HG03175 (cell line): ENCODE results near the gene ICAM5.
A peak's percentile ranks its signal among the peaks of the same experiment; 100 is the strongest.
"Not testable (repeated sequence)": the region's sequence is repeated elsewhere in the genome, so short reads cannot be mapped to it uniquely, and the experiment has no call there.

Source experiments
- ATAC-seq: cut with Tn5 transposase; IDR thresholded peaks from one replicate; pipeline ENCODE4 v1.9.1; 2021; ENCODE audit warnings: mild to moderate bottlenecking, moderate library complexity; ENCODE audit not compliant: unreplicated experiment

ICAM5 gene

GRCh38 chr19:10270180-10270615, 19.6 kb upstream of the ICAM5 start:
- ATAC-seq = peak; percentile 57

GRCh38 chr19:10270616-10271394, 18.9 kb upstream of the ICAM5 start, which contains the start of gene ICAM1:
Gene ICAM1, plus strand, starts transcription at chr19:10271120. Its CDS starts 40 bp downstream, at chr19:10271160.
- peak; percentile 43 for ATAC-seq

DNA sequence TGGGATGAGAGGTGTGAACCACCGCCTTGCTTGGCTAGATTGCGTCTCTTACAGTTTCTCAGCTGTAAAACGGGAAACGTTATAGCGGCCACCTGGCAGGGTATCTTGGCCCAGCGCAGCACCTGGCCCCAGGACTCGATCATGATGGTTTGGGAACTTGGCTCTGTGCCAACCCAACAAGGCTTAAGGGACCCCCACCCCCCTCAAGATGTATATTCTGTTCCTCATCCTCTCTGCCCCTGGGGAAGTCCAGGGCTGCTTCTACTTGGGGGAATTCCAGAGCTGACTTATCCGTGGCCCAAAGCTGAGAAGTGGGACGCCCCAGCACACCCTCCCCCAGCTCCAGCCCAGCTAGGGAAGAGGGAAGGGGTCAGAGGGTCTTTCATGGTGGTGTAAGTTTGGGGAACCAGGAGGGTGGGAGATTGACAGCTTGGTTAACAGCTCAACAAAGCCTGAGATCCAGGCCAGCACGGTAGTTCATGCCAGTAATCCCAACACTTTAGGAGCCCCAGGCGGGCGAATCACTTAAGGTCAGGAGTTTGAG, 18.1 kb upstream of the ICAM5 start:
- ATAC-seq = no peak

- ATAC-seq = no peak
These were observed 15.2 kb upstream of the ICAM5 start for GRCh38 chr19:10274589-10274988.

DNA sequence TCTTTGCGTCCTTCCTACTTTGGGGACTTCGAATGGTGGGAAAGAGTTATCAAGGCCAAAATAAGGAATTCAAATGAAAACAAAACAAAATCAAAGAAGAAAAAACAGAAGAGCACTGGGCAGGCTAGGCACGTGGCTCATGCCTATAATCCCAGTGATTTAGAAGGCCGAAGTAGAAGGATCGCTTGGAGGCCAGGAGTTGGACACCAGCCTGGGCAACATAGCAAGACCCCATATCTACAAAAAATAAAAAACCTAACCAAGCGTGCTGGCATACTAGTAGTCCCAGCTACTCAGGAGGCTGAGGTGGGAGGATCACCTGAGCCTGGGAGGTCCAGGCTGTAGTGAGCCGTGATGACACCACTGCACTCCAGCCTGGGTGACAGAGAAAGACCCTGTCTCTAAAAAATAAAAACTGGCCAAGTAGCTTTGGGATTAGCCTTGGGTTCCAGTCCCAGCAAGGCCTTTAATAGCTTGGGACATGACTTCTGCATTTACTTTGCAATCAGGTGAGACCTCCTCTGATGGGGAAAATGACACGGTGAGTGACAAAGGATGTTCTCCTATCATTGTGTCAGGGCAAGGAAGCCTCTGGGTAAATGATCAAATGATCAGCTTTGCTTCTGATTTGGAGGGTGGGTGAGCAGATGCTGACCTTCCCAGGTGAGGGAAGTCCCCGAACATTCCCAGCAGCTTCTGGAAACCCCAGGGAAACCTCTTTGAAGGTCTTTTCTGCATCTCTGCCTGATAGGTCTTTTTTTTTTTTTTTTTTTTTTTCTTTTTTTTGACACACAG, 11.8 kb upstream of the ICAM5 start:
- no peak for ATAC-seq

DNA sequence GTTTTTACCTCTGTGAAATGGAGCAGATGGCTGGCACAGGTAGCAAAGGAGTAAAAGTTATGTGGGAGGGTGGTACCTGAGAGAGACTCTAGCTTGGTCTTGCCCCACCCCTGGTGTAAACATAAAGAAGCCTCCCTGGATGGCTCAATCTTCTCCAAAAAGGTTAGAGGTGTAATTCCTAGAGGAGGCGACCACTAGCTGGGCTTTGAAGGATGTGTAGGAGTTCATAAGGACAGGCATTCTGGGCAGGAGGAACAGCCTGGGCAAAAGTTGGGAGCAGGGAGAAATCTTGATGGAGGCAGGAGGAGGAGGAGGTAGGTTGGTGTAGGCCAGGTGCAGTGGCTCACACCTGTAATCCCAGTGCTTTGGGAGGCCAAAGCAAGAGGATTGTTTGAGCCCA, 10.8 kb upstream of the ICAM5 start:
- ATAC-seq = no peak

DNA sequence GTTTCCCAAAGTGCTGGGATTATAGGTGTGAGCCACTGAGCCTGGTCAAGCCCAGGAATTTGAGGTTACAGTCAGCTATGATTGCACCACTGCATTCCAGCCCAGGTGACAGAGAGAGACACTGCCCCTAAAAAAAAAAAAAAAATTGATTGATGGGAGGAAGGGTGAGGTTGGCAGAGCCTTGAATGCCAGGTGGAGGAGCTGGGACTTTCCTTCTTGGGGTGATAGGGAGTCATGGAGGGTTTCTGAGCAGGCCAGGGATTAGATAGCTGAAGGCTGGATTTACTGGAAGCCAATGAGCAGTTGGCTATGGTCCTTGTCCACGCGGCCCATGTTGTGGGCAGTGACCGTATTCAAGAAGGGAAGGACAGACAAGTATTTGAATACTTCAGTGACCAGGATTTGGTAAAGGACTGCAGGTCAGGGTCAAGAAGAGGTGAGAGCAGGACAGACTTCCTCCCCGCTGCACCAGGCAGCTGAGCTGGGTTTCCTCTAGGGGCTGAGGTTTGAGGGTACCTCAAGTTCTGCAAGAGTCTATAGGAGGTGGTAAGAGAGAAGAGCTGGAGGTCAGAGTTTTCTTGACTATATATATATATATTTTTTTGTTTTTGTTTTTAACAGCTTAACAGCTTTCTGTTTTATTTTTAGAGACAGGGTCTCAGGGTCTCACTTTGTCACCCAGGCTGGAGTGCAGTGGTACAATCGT, 9.9 kb upstream of the ICAM5 start:
- no peak for ATAC-seq

GRCh38 chr19:10282043-10282442, 7.7 kb upstream of the ICAM5 start:
- not testable (repeated sequence) for ATAC-seq

DNA sequence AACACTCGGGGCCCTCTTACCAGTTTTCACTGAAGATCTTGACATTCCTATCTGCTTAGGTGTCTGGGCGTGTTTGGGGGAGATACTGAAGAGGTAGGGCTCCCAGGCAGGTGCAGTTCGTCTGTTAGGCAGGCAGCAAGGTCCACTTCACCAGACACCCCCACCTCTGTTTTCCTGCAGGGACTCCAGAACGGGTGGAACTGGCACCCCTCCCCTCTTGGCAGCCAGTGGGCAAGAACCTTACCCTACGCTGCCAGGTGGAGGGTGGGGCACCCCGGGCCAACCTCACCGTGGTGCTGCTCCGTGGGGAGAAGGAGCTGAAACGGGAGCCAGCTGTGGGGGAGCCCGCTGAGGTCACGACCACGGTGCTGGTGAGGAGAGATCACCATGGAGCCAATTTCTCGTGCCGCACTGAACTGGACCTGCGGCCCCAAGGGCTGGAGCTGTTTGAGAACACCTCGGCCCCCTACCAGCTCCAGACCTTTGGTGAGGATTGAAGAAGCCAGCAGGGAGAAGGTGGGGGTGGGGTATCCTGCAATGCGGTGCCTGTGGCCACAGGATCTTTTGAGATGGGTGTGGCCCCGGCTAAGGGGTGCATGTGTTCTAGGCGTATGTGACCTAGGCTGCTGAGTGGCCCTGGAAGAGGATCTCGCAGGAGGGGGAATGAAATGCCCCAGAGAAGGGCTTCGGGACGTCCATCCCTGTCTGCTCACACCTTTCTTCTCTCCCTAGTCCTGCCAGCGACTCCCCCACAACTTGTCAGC, 6.3 kb upstream of the ICAM5 start:
- ATAC-seq = no peak

- no peak for ATAC-seq
These were observed 5.4 kb upstream of the ICAM5 start for GRCh38 chr19:10284065-10284959.

DNA sequence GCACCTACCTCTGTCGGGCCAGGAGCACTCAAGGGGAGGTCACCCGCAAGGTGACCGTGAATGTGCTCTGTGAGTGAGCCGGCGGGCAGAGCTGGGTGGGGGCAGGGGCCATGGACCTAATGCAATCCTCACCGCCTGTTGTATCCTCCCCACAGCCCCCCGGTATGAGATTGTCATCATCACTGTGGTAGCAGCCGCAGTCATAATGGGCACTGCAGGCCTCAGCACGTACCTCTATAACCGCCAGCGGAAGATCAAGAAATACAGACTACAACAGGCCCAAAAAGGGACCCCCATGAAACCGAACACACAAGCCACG, 4.8 kb upstream of the ICAM5 start:
- ATAC-seq = no peak

- ATAC-seq = no peak
These were observed 4.4 kb upstream of the ICAM5 start for GRCh38 chr19:10285393-10285792.

DNA sequence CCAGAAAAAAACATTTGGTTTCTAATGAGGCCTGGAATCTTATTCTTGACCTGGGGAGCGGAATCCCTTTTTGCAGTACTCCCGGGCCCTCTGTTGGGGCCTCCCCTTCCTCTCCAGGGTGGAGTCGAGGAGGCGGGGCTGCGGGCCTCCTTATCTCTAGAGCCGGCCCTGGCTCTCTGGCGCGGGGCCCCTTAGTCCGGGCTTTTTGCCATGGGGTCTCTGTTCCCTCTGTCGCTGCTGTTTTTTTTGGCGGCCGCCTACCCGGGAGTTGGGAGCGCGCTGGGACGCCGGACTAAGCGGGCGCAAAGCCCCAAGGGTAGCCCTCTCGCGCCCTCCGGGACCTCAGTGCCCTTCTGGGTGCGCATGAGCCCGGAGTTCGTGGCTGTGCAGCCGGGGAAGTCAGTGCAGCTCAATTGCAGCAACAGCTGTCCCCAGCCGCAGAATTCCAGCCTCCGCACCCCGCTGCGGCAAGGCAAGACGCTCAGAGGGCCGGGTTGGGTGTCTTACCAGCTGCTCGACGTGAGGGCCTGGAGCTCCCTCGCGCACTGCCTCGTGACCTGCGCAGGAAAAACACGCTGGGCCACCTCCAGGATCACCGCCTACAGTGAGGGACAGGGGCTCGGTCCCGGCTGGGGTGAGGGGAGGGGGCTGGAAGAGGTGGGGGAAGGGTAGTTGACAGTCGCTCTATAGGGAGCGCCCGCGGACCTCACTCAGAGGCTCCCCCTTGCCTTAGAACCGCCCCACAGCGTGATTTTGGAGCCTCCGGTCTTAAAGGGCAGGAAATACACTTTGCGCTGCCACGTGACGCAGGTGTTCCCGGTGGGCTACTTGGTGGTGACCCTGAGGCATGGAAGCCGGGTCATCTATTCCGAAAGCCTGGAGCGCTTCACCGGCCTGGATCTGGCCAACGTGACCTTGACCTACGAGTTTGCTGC, 2.7 kb upstream of the ICAM5 start, which contains the start of gene ICAM4:
Gene ICAM4, plus strand, starts transcription at position 153 of the 935 bp plus-strand sequence. Its CDS starts 58 bp downstream, at position 211.
- ATAC-seq = no peak

DNA sequence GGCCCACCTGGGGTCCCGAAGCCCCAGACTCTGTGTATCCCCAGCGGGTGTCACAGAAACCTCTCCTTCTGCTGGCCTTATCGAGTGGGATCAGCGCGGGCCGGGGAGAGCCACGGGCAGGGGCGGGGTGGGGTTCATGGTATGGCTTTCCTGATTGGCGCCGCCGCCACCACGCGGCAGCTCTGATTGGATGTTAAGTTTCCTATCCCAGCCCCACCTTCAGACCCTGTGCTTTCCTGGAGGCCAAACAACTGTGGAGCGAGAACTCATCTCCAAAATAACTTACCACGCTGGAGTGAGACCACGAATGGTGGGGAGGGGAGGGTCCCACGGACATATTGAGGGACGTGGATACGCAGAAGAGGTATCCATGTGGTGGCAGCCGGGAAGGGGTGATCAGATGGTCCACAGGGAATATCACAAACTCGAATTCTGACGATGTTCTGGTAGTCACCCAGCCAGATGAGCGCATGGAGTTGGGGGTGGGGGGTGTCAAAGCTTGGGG, 1.0 kb upstream of the ICAM5 start:
- no peak for ATAC-seq

DNA sequence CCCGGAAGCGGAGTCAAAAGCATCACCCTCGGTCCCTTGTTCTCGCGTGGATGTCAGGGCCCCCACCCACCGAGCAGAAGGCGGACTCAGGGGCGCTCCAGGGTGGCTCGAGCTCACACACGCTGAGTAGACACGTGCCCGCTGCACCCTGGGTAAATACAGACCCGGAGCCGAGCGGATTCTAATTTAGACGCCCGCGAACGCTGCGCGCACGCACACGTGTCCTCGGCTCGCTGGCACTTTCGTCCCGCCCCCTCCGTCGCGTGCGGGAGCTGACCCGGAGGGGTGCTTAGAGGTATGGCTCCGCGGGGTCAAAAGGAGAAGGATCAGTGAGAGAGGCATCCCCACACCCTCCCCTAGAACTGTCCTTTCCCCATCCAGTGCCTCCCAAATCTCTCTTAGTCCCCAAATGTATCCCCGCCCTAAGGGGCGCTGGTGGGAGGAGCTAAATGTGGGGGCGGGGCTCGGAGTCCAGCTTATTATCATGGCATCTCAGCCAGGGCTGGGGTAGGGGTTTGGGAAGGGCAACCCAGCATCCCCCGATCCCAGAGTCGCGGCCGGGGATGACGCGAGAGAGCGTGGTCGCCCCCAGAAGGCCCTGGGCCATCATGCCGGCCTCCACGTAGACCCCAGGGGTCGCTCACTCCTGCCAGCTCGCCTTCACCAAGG, 451 bp upstream of the ICAM5 start:
- no peak for ATAC-seq

- ATAC-seq = no peak
These were observed 664 bp downstream of the ICAM5 start for GRCh38 chr19:10290357-10290875.

DNA sequence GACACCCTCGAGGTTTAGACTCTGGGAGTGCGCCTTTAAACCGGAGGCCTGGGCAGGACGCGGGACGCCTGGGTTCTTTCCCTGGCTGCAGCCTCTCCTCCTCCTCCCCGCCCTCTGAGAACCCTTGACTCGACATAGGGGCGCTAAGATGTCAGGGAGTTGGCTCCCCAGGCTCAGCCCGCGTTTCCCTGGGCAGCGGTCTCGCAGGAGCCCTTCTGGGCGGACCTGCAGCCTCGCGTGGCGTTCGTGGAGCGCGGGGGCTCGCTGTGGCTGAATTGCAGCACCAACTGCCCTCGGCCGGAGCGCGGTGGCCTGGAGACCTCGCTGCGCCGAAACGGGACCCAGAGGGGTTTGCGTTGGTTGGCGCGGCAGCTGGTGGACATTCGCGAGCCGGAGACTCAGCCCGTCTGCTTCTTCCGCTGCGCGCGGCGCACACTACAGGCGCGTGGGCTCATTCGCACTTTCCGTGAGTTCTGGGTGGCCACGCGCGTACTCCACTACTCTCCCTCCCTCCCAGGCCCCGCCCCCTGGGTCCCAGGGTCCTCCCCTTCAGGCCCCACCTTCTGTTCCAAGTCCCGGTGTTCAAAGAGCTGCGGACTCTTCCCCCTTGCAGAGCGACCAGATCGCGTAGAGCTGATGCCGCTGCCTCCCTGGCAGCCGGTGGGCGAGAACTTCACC, 1.3 kb downstream of the ICAM5 start:
- ATAC-seq = no peak
